OCI-LY1 (cell line): ENCODE data around the gene THSD7A.

Experiments
- CTCF ChIP-seq: fragments of 200-600 bp; sonication (generic), shearing (Covaris generic); IDR thresholded peaks from 2 replicates; pipeline ENCODE4 v1.5.1; 2017; ENCODE audit warnings: mild to moderate bottlenecking, antibody characterized with exemption, low read length, moderate library complexity, mixed read lengths
- EZH2 ChIP-seq: fragments of 200-600 bp; sonication (generic), shearing (Covaris generic); IDR thresholded peaks from 2 replicates; pipeline ENCODE4 v1.8.0; 2017; ENCODE audit warnings: borderline replicate concordance, mixed run types, mild to moderate bottlenecking, antibody characterized with exemption, low read length, moderate library complexity, mixed read lengths

DNA sequence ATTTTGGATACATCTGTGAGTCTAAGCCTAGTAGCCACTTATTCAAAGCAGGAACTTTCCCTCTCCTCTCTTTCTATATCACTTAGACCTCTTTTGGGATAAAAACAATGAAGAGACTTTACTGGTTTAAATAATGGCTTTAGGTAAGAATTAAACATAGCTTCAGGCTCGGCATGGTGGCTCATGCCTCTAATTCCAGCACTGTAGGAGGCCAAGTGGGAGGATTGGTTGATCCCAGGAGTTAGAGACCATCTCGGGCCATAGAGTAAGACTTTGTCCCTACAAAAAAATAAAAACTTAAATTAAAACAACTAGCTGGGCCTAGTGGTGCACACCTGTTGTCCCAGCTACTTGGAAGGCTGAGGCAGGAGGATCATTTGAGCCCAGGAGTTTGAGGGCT is 304.3 kb downstream of the THSD7A start:
- TF ChIP-seq CTCF (no peak), EZH2 (no peak)
